ENCODE results near the gene ZNF83. TPM values are rescaled to one million over a fixed set of nuclear protein-coding genes. Genes with fewer than 3 reads are reported as not detected.
"Not testable (repeated sequence)": the region's sequence is repeated elsewhere in the genome, so short reads cannot be mapped to it uniquely, and the experiment has no call there.

ZNF83 gene
- total RNA-seq, 1 experiment from 2014 or later = 5.3 TPM

GRCh38 chr19:52613299-52613906, 24.8 kb downstream of the ZNF83 start:
- no peaks in the 10 kb centered on the region for H3K36me3 Mint-ChIP-seq (ENCODE audit: insufficient read depth, unreplicated experiment)
- intact Hi-C loops (cut with micrococcal nuclease; ENCODE audit: unreplicated experiment) = no loop called here

GRCh38 chr19:52603558-52604207, 34.5 kb downstream of the ZNF83 start:
- H3K36me3 Mint-ChIP-seq (ENCODE audit: insufficient read depth, unreplicated experiment) = no peaks in the 10 kb centered on the region

More at GRCh38 chr19:52613299-52613906, 24.8 kb downstream of the ZNF83 start:
- TF ChIP-seq CTCF (IDR thresholded peaks at IDR 0.05; ENCODE audit: unreplicated experiment) = no peak
- no TSS peak for BruUV-seq (replicated peaks)
- H3K27me3 Mint-ChIP-seq (ENCODE audit: unreplicated experiment) = no peaks in the 10 kb centered on the region
- no peak for DNase-seq
- peaks cover 16% of the 10 kb centered on the region for H3K9me3 Mint-ChIP-seq (ENCODE audit: low read depth, unreplicated experiment)
- CTCF ChIA-PET = no interaction called here
- H3K27ac Mint-ChIP-seq (ENCODE audit: unreplicated experiment) = no peak overlapping the region
- H3K4me1 Mint-ChIP-seq (ENCODE audit: low read depth, unreplicated experiment) = no peaks in the 10 kb centered on the region
- H3K4me3 Mint-ChIP-seq (ENCODE audit: low read depth, unreplicated experiment) = no peak overlapping the region

GRCh38 chr19:52602941-52603340, 35.2 kb downstream of the ZNF83 start:
- no peak for TF ChIP-seq CTCF (IDR thresholded peaks at IDR 0.05; ENCODE audit: unreplicated experiment)
- Mint-ChIP-seq H3K36me3 (ENCODE audit: insufficient read depth, unreplicated experiment) (no peaks in the 10 kb centered on the region), H3K27ac (ENCODE audit: unreplicated experiment) (no peak overlapping the region), H3K4me3 (ENCODE audit: low read depth, unreplicated experiment) (no peak overlapping the region), H3K9me3 (ENCODE audit: low read depth, unreplicated experiment) (peaks cover 18% of the 10 kb centered on the region), H3K4me1 (ENCODE audit: low read depth, unreplicated experiment) (no peaks in the 10 kb centered on the region), H3K27me3 (ENCODE audit: unreplicated experiment) (no peaks in the 10 kb centered on the region)
- intact Hi-C loops (cut with micrococcal nuclease; ENCODE audit: unreplicated experiment) = no loop called here
- BruUV-seq (replicated peaks) = no TSS peak
- no peak for DNase-seq
- CTCF ChIA-PET = no interaction called here

More at GRCh38 chr19:52603558-52604207, 34.5 kb downstream of the ZNF83 start:
- H3K27me3 Mint-ChIP-seq (ENCODE audit: unreplicated experiment) = no peaks in the 10 kb centered on the region
- CTCF ChIA-PET = interaction anchor here (0.7 kb wide), 1 partner anchor 19 kb away, joined by 3 read pairs; no protein-coding TSS in a partner anchor
- no TSS peak for BruUV-seq (replicated peaks)
- no peaks in the 10 kb centered on the region for H3K4me1 Mint-ChIP-seq (ENCODE audit: low read depth, unreplicated experiment)
- TF ChIP-seq CTCF (IDR thresholded peaks at IDR 0.05; ENCODE audit: unreplicated experiment) = no peak
- peaks cover 18% of the 10 kb centered on the region for H3K9me3 Mint-ChIP-seq (ENCODE audit: low read depth, unreplicated experiment)
- H3K27ac Mint-ChIP-seq (ENCODE audit: unreplicated experiment) = no peak overlapping the region
- DNase-seq = no peak
- H3K4me3 Mint-ChIP-seq (ENCODE audit: low read depth, unreplicated experiment) = no peak overlapping the region
- intact Hi-C loops (cut with micrococcal nuclease; ENCODE audit: unreplicated experiment) = no loop called here

- peaks cover 25% of the 10 kb centered on the region for H3K9me3 Mint-ChIP-seq (ENCODE audit: low read depth, unreplicated experiment)
- H3K36me3 Mint-ChIP-seq (ENCODE audit: insufficient read depth, unreplicated experiment); BruUV-seq (replicated peaks); H3K4me1 Mint-ChIP-seq (ENCODE audit: low read depth, unreplicated experiment); H3K27me3 Mint-ChIP-seq (ENCODE audit: unreplicated experiment); intact Hi-C loops (cut with micrococcal nuclease; ENCODE audit: unreplicated experiment); H3K4me3 Mint-ChIP-seq (ENCODE audit: low read depth, unreplicated experiment); H3K27ac Mint-ChIP-seq (ENCODE audit: unreplicated experiment); DNase-seq; CTCF ChIA-PET: not testable (repeated sequence)
These were observed 36.2 kb downstream of the ZNF83 start for GRCh38 chr19:52601974-52602366.

All from Calu3 (cell line).